CD14-positive monocyte (primary cell): Measurements from ENCODE around the gene PANX3. TPM values are rescaled to one million over a fixed set of nuclear protein-coding genes. Genes with fewer than 3 reads are reported as not detected.
A peak's percentile ranks its signal among the peaks of the same experiment; 100 is the strongest.

Experiments
- DNase-seq, 3 donors: peaks; one replicate each; pipeline ENCODE4 v3.0.0-alpha.2; 2011 to 2022
- H2AFZ ChIP-seq: 2 replicates; pipeline ENCODE4 v1.6.0; 2012; ENCODE audit warnings: mild to moderate bottlenecking, low read depth, low read length, inconsistent platforms; ENCODE audit not compliant: insufficient read depth, poor library complexity, severe bottlenecking
- H3K27ac ChIP-seq, 2 donors: 1 replicate in 1 of 2; 2 replicates in 1 of 2; pipeline ENCODE4 v1.5.1; 2012 to 2013; ENCODE audit warnings: low read length in 2 of 2, control low read depth in 1 of 2, inconsistent platforms in 1 of 2, low read depth in 1 of 2, mild to moderate bottlenecking in 1 of 2
- H3K27me3 ChIP-seq, 2 donors: one replicate each; pipeline versions ENCODE4 v1.6.0 to v1.6.1; 2011 to 2013; ENCODE audit warnings: low read length in 2 of 2; ENCODE audit not compliant: control insufficient read depth in 2 of 2, insufficient read depth in 2 of 2
- H3K36me3 ChIP-seq, 2 donors: replicated peaks in 1 of 2; 1 replicate in 1 of 2; 2 replicates in 1 of 2; pipeline versions ENCODE4 v1.5.1 to v1.6.1; 2012 to 2013; ENCODE audit warnings: low read length in 2 of 2, control low read depth in 1 of 2, inconsistent platforms in 1 of 2, mild to moderate bottlenecking in 1 of 2; ENCODE audit not compliant: insufficient read depth in 2 of 2, control insufficient read depth in 1 of 2
- H3K4me1 ChIP-seq, 2 donors: 1 replicate in 1 of 2; 2 replicates in 1 of 2; pipeline versions ENCODE4 v1.5.1 to v1.6.1; 2012 to 2013; ENCODE audit warnings: low read length in 2 of 2, control low read depth in 1 of 2, inconsistent platforms in 1 of 2, mild to moderate bottlenecking in 1 of 2, moderate library complexity in 1 of 2; ENCODE audit not compliant: insufficient read depth in 2 of 2, control insufficient read depth in 1 of 2
- H3K4me2 ChIP-seq: replicated peaks from 2 replicates; pipeline ENCODE3; 2012; ENCODE audit warnings: low read length, moderate library complexity, mild to moderate bottlenecking; ENCODE audit not compliant: poor library complexity, severe bottlenecking; ENCODE audit errors: extremely low read depth
- H3K4me3 ChIP-seq, 3 experiments: fragments of 200-600 bp in 1 of 3; sonication (generic) in 1 of 3; replicated peaks in 1 of 3; 1 replicate in 2 of 3; 2 replicates in 1 of 3; pipeline ENCODE4 v1.5.1; 2011 to 2013; ENCODE audit warnings: low read length in 3 of 3, mild to moderate bottlenecking in 3 of 3, control low read depth in 2 of 3, low read depth in 2 of 3, inconsistent platforms in 1 of 3, moderate library complexity in 1 of 3
- H3K79me2 ChIP-seq: 2 replicates; pipeline ENCODE4 v1.6.0; 2012; ENCODE audit warnings: mild to moderate bottlenecking, control low read depth, inconsistent platforms, low read length, moderate library complexity; ENCODE audit not compliant: insufficient read depth
- H3K9ac ChIP-seq: 2 replicates; pipeline ENCODE4 v1.6.0; 2017; ENCODE audit warnings: low read length, mild to moderate bottlenecking; ENCODE audit not compliant: insufficient read depth, poor library complexity, severe bottlenecking
- H3K9me3 ChIP-seq, 2 donors: replicated peaks in 1 of 2; 1 replicate in 1 of 2; 2 replicates in 1 of 2; pipeline versions ENCODE4 v1.5.1 to v1.6.1; 2012 to 2013; ENCODE audit warnings: low read length in 2 of 2, control low read depth in 1 of 2; ENCODE audit not compliant: control insufficient read depth in 1 of 2, insufficient read depth in 1 of 2
- H4K20me1 ChIP-seq: 2 replicates; pipeline ENCODE4 v1.6.0; 2012; ENCODE audit warnings: mild to moderate bottlenecking, low read length, control low read depth, moderate library complexity; ENCODE audit not compliant: insufficient read depth
- H3K27ac Mint-ChIP-seq, 7 donors: one replicate each; pipeline ENCODE4 v1.8.0; 2020; ENCODE audit warnings: mild to moderate bottlenecking in 7 of 7, mixed read lengths in 7 of 7, moderate library complexity in 6 of 7, inconsistent platforms in 2 of 7
- H3K27me3 Mint-ChIP-seq, 3 donors: one replicate each; pipeline ENCODE4 v1.8.0; 2021 to 2022; ENCODE audit warnings: low read depth in 3 of 3, mild to moderate bottlenecking in 3 of 3, mixed read lengths in 3 of 3, moderate library complexity in 3 of 3, inconsistent platforms in 1 of 3
- H3K36me3 Mint-ChIP-seq, 2 donors: one replicate each; pipeline ENCODE4 v1.8.0; 2020; ENCODE audit warnings: mixed read lengths in 2 of 2, inconsistent platforms in 1 of 2, mild to moderate bottlenecking in 1 of 2
- H3K4me1 Mint-ChIP-seq: one replicate; pipeline ENCODE4 v1.8.0; 2020; ENCODE audit warnings: mild to moderate bottlenecking, mixed read lengths
- H3K4me3 Mint-ChIP-seq, 2 donors: one replicate each; pipeline ENCODE4 v1.8.0; 2020; ENCODE audit warnings: mild to moderate bottlenecking in 2 of 2, mixed read lengths in 2 of 2, moderate library complexity in 1 of 2
- H3K9me3 Mint-ChIP-seq, 7 donors: one replicate each; pipeline ENCODE4 v1.8.0; 2020 to 2022; ENCODE audit warnings: mixed read lengths in 7 of 7, mild to moderate bottlenecking in 6 of 7, moderate library complexity in 6 of 7, inconsistent platforms in 2 of 7
- CTCF ChIP-seq: fragments of 200-600 bp; IDR thresholded peaks from one replicate; pipeline ENCODE4 v1.8.0; 2022; ENCODE audit warnings: antibody characterized with exemption, mild to moderate bottlenecking
- WGBS: methylation state at CpG from one replicate; pipeline ENCODE4 v1.1.5; 2013; ENCODE audit warnings: missing lambda C conversion rate; ENCODE audit not compliant: insufficient coverage; 5-methylcytosine and 5-hydroxymethylcytosine counted together
- intact Hi-C, 2 donors: fragments of 100-400 bp; cut with micrococcal nuclease; formaldehyde crosslinking; loops; one replicate each; pipeline versions ENCODE4 v1.15.0 to v1.15.1; 2023
- polyA plus RNA-seq, 3 donors: library from polyadenylated mRNA; depleted of rRNA in 1 of 3; unstranded in 2 of 3; stranded (reverse) in 1 of 3; fragments of 300-500 nt in 2 of 3; fragments of >200 nt in 1 of 3; fragmentation: Illumina TruSeq in 2 of 3; gene quantifications; 1 replicate in 2 of 3; 2 replicates in 1 of 3; pipeline ENCODE4 v1.2.3, GENCODE V29; 2012 to 2021

PANX3 gene
- polyA plus RNA-seq, 3 donors, result not detected

- Mint-ChIP-seq H3K27me3 (peaks cover 0 to 2% (median 0%) of the 10 kb centered on the region in 3 donors), H3K4me1 (no peaks in the 10 kb centered on the region), H3K4me3 (no peak overlapping the region), H3K9me3 (peaks cover 0 to 7% (median 2%) of the 10 kb centered on the region in 7 donors), H3K36me3 (peaks cover 38 to 46% of the 10 kb centered on the region in 2 donors), H3K27ac (peak overlapping the region in 1 of 7 donors; percentile 9)
- Histone ChIP-seq H3K4me3 (no peak overlapping the region), H3K27me3 (no peaks in the 10 kb centered on the region), H2AFZ (no peak overlapping the region), H3K4me1 (peaks cover 0 to under 1% of the 10 kb centered on the region in 2 donors), H3K4me2 (no peak overlapping the region), H3K9ac (no peak overlapping the region), H3K36me3 (peaks cover 38 to 50% of the 10 kb centered on the region in 2 donors), H3K9me3 (peaks cover 0 to 3% of the 10 kb centered on the region in 2 donors), H4K20me1 (no peaks in the 10 kb centered on the region), H3K27ac (no peak overlapping the region), H3K79me2 (no peaks in the 10 kb centered on the region)
- no peak for TF ChIP-seq CTCF
- no peak for DNase-seq
- intact Hi-C loops, result no loop called here
- WGBS, result 100% methylated on average over 1 of the region's 1 CpG
These were observed 28.0 kb downstream of the PANX3 start for GRCh38 chr11:124639186-124639585.

GRCh38 chr11:124640666-124641065 lies 29.4 kb downstream of the PANX3 start:
- Mint-ChIP-seq H3K9me3 (peaks cover 0 to 7% (median 2%) of the 10 kb centered on the region in 7 donors), H3K36me3 (peaks cover 31 to 35% of the 10 kb centered on the region in 2 donors), H3K27ac (no peak overlapping the region), H3K27me3 (peaks cover 0 to 2% (median 0%) of the 10 kb centered on the region in 3 donors), H3K4me1 (peaks cover 6% of the 10 kb centered on the region), H3K4me3 (no peak overlapping the region)
- intact Hi-C loops, result no loop called here
- no peak overlapping the region for H3K4me2 ChIP-seq
- H3K4me1 ChIP-seq, result peaks cover 5 to 8% of the 10 kb centered on the region in 2 donors
- WGBS, result 100% methylated on average over 1 of the region's 5 CpGs
- H4K20me1 ChIP-seq, result no peaks in the 10 kb centered on the region
- H3K27ac ChIP-seq, result no peak overlapping the region
- no peak overlapping the region for H2AFZ ChIP-seq
- H3K9me3 ChIP-seq, result peaks cover 0 to 3% of the 10 kb centered on the region in 2 donors
- H3K79me2 ChIP-seq, result no peaks in the 10 kb centered on the region
- H3K4me3 ChIP-seq, result no peak overlapping the region
- H3K27me3 ChIP-seq, result no peaks in the 10 kb centered on the region
- peaks cover 24 to 38% of the 10 kb centered on the region in 2 donors for H3K36me3 ChIP-seq
- no peak for TF ChIP-seq CTCF
- H3K9ac ChIP-seq, result no peak overlapping the region
- DNase-seq, result no peak
